A549 (cell line): Measurements from ENCODE around the gene HK1. TPM values are rescaled to one million over a fixed set of nuclear protein-coding genes. Genes with fewer than 3 reads are reported as not detected.

Source experiments
- ATAC-seq, 2 experiments: fragments of 200-7000 bp in 1 of 2; fragments of >200 bp in 1 of 2; cut with Nextera tagmentation in 1 of 2; cut with Tn5 transposase in 1 of 2; 3 replicates each; pipeline versions ENCODE4 v1.8.0 to v1.9.1; 2018 to 2020; ENCODE audit warnings: mild to moderate bottlenecking in 1 of 2, moderate library complexity in 1 of 2
- CTCF ChIA-PET: fragments of 300-600 bp; sonication (Branson Sonifier 250); formaldehyde crosslinking; extraction: SDS; loops from one replicate; lab custom pipeline; 2021; ENCODE audit warnings: antibody characterized with exemption, inconsistent platforms; lab: Yijun Ruan, JAX
- POLR2A ChIA-PET: fragments of 350-600 bp; formaldehyde crosslinking; extraction: SDS; loops from one replicate; lab custom pipeline; 2021; ENCODE audit warnings: antibody characterized with exemption, inconsistent platforms; lab: Yijun Ruan, JAX
- DNase-seq, 2 experiments: peaks; one replicate each; pipeline versions ENCODE4 v3.0.0 to v3.0.0-alpha.2; 2011 to 2016; ENCODE audit warnings: low read depth in 1 of 2, low spot score in 1 of 2
- FAIRE-seq: peaks from 2 replicates; lab custom pipeline; 2011; peaks lifted over from hg19 to GRCh38; lab: Jason Lieb, UNC
- H3K27ac ChIP-seq, 2 experiments: fragments of >200 bp; sonication (Bioruptor Twin); formaldehyde crosslinking; 3 replicates each; pipeline ENCODE4 v1.5.1; 2016 to 2017
- H3K4me1 ChIP-seq: fragments of >200 bp; sonication (Bioruptor Twin); formaldehyde crosslinking; 3 replicates; pipeline ENCODE4 v1.6.1; 2016
- H3K4me2 ChIP-seq: fragments of >200 bp; sonication (Bioruptor Twin); formaldehyde crosslinking; 3 replicates; pipeline ENCODE4 v1.6.1; 2016
- H3K4me3 ChIP-seq: fragments of >200 bp; sonication (Bioruptor Twin); formaldehyde crosslinking; 3 replicates; pipeline ENCODE4 v1.5.1; 2016
- H3K9me3 ChIP-seq: fragments of >200 bp; sonication (Bioruptor Twin); formaldehyde crosslinking; 3 replicates; pipeline ENCODE4 v1.6.1; 2016
- ATOH8 ChIP-seq: fragments of 250-450 bp; sonication (Bioruptor Pico); IDR thresholded peaks from 2 replicates; pipeline ENCODE4 v1.5.0; 2020; ENCODE audit warnings: low read depth, mild to moderate bottlenecking, moderate library complexity
- CEBPB ChIP-seq, 2 experiments: fragments of >200 bp in 1 of 2; sonication (Bioruptor Twin) in 1 of 2; formaldehyde crosslinking in 1 of 2; IDR thresholded peaks; 2 replicates each; pipeline ENCODE4 v1.6.1; 2012 to 2016
- CHD2 ChIP-seq: fragments of 150-350 bp; IDR thresholded peaks from 2 replicates; pipeline ENCODE4 v1.6.1; 2014; ENCODE audit warnings: low read length; ENCODE audit not compliant: partially characterized antibody
- EHF ChIP-seq: fragments of 250-450 bp; sonication (Bioruptor Pico); IDR thresholded peaks from 2 replicates; pipeline ENCODE4 v1.5.0; 2020; ENCODE audit warnings: mild to moderate bottlenecking
- FOSL2 ChIP-seq, 2 experiments: fragments of 450-650 bp in 1 of 2; fragments of >200 bp in 1 of 2; sonication (Bioruptor Twin) in 1 of 2; formaldehyde crosslinking; IDR thresholded peaks; 2 replicates each; pipeline versions ENCODE4 v1.5.0 to v1.6.1; 2016 to 2020; ENCODE audit warnings: mild to moderate bottlenecking in 1 of 2, moderate library complexity in 1 of 2
- GATA3 ChIP-seq: IDR thresholded peaks from 2 replicates; pipeline ENCODE4 v1.6.1; 2012; ENCODE audit warnings: borderline replicate concordance
- HES2 ChIP-seq: fragments of >200 bp; sonication (Bioruptor Twin); formaldehyde crosslinking; IDR thresholded peaks from 2 replicates; pipeline ENCODE4 v1.6.1; 2016
- HOXB13 ChIP-seq: fragments of 250-450 bp; sonication (Bioruptor Pico); IDR thresholded peaks from 2 replicates; pipeline ENCODE4 v1.5.0; 2020; ENCODE audit warnings: low read depth, mild to moderate bottlenecking, moderate library complexity
- HOXB5 ChIP-seq: fragments of 250-450 bp; sonication (Bioruptor Pico); IDR thresholded peaks from 2 replicates; pipeline ENCODE4 v1.5.0; 2020; ENCODE audit warnings: mild to moderate bottlenecking, moderate library complexity
- JUNB ChIP-seq: fragments of >200 bp; sonication (Bioruptor Twin); formaldehyde crosslinking; IDR thresholded peaks from 2 replicates; pipeline ENCODE4 v1.6.1; 2016
- KDM1A ChIP-seq: fragments of 200-600 bp; sonication (generic); IDR thresholded peaks from 2 replicates; pipeline ENCODE4 v1.6.1; 2016; ENCODE audit warnings: low read depth, mild to moderate bottlenecking
- MYC ChIP-seq: IDR thresholded peaks from 2 replicates; pipeline ENCODE4 v1.6.1; 2012; ENCODE audit warnings: mild to moderate bottlenecking, inconsistent platforms, low read length, improper control_type of control experiment, borderline replicate concordance
- NFE2L2 ChIP-seq: fragments of 150-350 bp; conservative IDR thresholded peaks from 2 replicates; pipeline ENCODE4 v1.6.1; 2014; ENCODE audit warnings: low read length
- NPAS2 ChIP-seq: fragments of 250-450 bp; sonication (Bioruptor Pico); IDR thresholded peaks from 2 replicates; pipeline ENCODE4 v1.8.0; 2022; ENCODE audit warnings: mild to moderate bottlenecking, moderate library complexity, borderline replicate concordance
- PBX3 ChIP-seq: IDR thresholded peaks from 2 replicates; pipeline ENCODE4 v1.6.1; 2012
- POLR2AphosphoS2 ChIP-seq: conservative IDR thresholded peaks from 2 replicates; pipeline ENCODE4 v1.6.1; 2012; ENCODE audit warnings: low read length, improper control_type of control experiment, inconsistent platforms
- RARB ChIP-seq: fragments of 250-450 bp; sonication (Bioruptor Pico); IDR thresholded peaks from 2 replicates; pipeline ENCODE4 v1.8.0; 2021; ENCODE audit warnings: mild to moderate bottlenecking, moderate library complexity
- RCOR1 ChIP-seq: fragments of 150-350 bp; IDR thresholded peaks from 2 replicates; pipeline ENCODE4 v1.6.1; 2014; ENCODE audit warnings: antibody characterized with exemption, low read length, low read depth
- SMC3 ChIP-seq: fragments of >200 bp; sonication (Bioruptor Twin); formaldehyde crosslinking; IDR thresholded peaks from 3 replicates; pipeline ENCODE4 v1.6.1; 2018; ENCODE audit warnings: inconsistent platforms
- USF2 ChIP-seq: fragments of 450-650 bp; IDR thresholded peaks from 2 replicates; pipeline ENCODE4 v1.6.1; 2014; ENCODE audit warnings: antibody characterized with exemption
- ZFP36 ChIP-seq: fragments of 450-650 bp; IDR thresholded peaks from 2 replicates; pipeline ENCODE4 v1.6.1; 2014; ENCODE audit warnings: borderline replicate concordance; ENCODE audit not compliant: partially characterized antibody
- ZNF302 ChIP-seq: fragments of 250-450 bp; sonication (Bioruptor Pico); IDR thresholded peaks from 2 replicates; pipeline ENCODE4 v1.9.0; 2021; ENCODE audit warnings: inconsistent platforms, mild to moderate bottlenecking, moderate library complexity
- ZSCAN20 ChIP-seq: fragments of 250-450 bp; sonication (Bioruptor Pico); IDR thresholded peaks from 2 replicates; pipeline ENCODE4 v1.8.0; 2022; ENCODE audit warnings: mild to moderate bottlenecking, moderate library complexity
- WGBS: methylation state at CpG from one replicate; pipeline ENCODE4 v1.1.6; 2017; ENCODE audit errors: missing lambda C conversion rate; 5-methylcytosine and 5-hydroxymethylcytosine counted together
- polyA plus RNA-seq, 4 experiments: library from polyadenylated mRNA; depleted of rRNA in 3 of 4; stranded (reverse); fragments of >200 nt; fragmentation: RNase III in 1 of 4; extraction: RNeasy Plus Mini Kit Qiagen cat#74134 plus additional on column Dnase treatment in 1 of 4; gene quantifications; 2 replicates in 3 of 4; 3 replicates in 1 of 4; pipeline ENCODE4 v1.2.3, GENCODE V29; 2011 to 2017
- TF ChIP-seq, protein P1 (sequence below): fragments of 150-350 bp; IDR thresholded peaks from 2 replicates; pipeline ENCODE4 v1.6.1; 2014; ENCODE audit warnings: low read depth, mild to moderate bottlenecking, low read length
- TF ChIP-seq, protein P2 (sequence below): fragments of >200 bp; sonication (Bioruptor Twin); formaldehyde crosslinking; IDR thresholded peaks from 3 replicates; pipeline ENCODE4 v1.5.1; 2016

Gene HK1
- polyA plus RNA-seq, 2 of the 4 experiments (the other 2 are of a cell fraction): 17.3 to 58.9 TPM

- no peaks in the 10 kb centered on the region for H3K9me3 ChIP-seq
- H3K4me2 ChIP-seq: no peak overlapping the region
- ATAC-seq: no peak
- no peak for FAIRE-seq
- CTCF ChIA-PET: interaction anchor here (2.0 kb wide), 1 partner anchor 10 kb away, joined by 6 read pairs; no protein-coding TSS in a partner anchor
- no peak overlapping the region for H3K4me3 ChIP-seq
- POLR2A ChIA-PET: no interaction called here
- WGBS: 92% methylated on average over 16 of the region's 16 CpGs
- H3K4me1 ChIP-seq: peaks cover 18% of the 10 kb centered on the region
- no peak overlapping the region for H3K27ac ChIP-seq
- TF ChIP-seq ZNF302 (CRISPR knock-in tag) (no peak), CEBPB (IDR thresholded peaks at IDR 0.05) (no peak), KDM1A (no peak), JUNB (no peak)
- DNase-seq: no peak
These were observed 101.5 kb downstream of the HK1 start for GRCh38 chr10:69379800-69380199.

GRCh38 chr10:69382382-69383117 lies 104.3 kb downstream of the HK1 start:
- FAIRE-seq (no peak), DNase-seq (peak in 1 of 2 experiments; percentile 27), ATAC-seq (peak; percentile 45 to 60; a peak in 4 of 6 replicates)
- peak overlapping the region; percentile 26; the same call in 1 of the 3 replicates for H3K4me2 ChIP-seq
- WGBS: 87% methylated on average over 26 of the region's 26 CpGs
- no peak overlapping the region for H3K4me3 ChIP-seq
- no peak for TF ChIP-seq FOSL2 (IDR thresholded peaks at IDR 0.05)
- TF ChIP-seq FOSL2 (CRISPR knock-in tag; IDR thresholded peaks at IDR 0.05): no peak
- TF ChIP-seq HOXB13 (CRISPR knock-in tag): no peak
- no peak for TF ChIP-seq GATA3
- TF ChIP-seq POLR2AphosphoS2: no peak
- TF ChIP-seq ATOH8 (CRISPR knock-in tag): no peak
- no peak for TF ChIP-seq ZSCAN20 (CRISPR knock-in tag)
- no peak for TF ChIP-seq NPAS2 (CRISPR knock-in tag)
- no peak for TF ChIP-seq RARB (CRISPR knock-in tag)
- TF ChIP-seq RCOR1: no peak
- no peak for TF ChIP-seq MYC
- no peak for TF ChIP-seq HES2
- TF ChIP-seq NFE2L2: no peak
- TF ChIP-seq, protein P1, sequence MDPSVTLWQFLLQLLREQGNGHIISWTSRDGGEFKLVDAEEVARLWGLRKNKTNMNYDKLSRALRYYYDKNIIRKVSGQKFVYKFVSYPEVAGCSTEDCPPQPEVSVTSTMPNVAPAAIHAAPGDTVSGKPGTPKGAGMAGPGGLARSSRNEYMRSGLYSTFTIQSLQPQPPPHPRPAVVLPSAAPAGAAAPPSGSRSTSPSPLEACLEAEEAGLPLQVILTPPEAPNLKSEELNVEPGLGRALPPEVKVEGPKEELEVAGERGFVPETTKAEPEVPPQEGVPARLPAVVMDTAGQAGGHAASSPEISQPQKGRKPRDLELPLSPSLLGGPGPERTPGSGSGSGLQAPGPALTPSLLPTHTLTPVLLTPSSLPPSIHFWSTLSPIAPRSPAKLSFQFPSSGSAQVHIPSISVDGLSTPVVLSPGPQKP: no peak
- no peak for TF ChIP-seq EHF (CRISPR knock-in tag)
- TF ChIP-seq HOXB5 (CRISPR knock-in tag): no peak
- no peaks in the 10 kb centered on the region for H3K9me3 ChIP-seq
- ChIA-PET POLR2A (interaction anchor here (1.1 kb wide), 1 partner anchor 65 kb away, joined by 3 read pairs; no protein-coding TSS in a partner anchor), CTCF (interaction anchor here (0.6 to 2.8 kb wide), 19 partner anchors 10 to 150 kb away, joined by 3 to 15 read pairs (median 5); no protein-coding TSS in a partner anchor)
- peaks cover 29% of the 10 kb centered on the region for H3K4me1 ChIP-seq
- H3K27ac ChIP-seq: peak overlapping the region in 1 of 2 experiments; percentile 57; a peak in 3 of 6 replicates

DNA sequence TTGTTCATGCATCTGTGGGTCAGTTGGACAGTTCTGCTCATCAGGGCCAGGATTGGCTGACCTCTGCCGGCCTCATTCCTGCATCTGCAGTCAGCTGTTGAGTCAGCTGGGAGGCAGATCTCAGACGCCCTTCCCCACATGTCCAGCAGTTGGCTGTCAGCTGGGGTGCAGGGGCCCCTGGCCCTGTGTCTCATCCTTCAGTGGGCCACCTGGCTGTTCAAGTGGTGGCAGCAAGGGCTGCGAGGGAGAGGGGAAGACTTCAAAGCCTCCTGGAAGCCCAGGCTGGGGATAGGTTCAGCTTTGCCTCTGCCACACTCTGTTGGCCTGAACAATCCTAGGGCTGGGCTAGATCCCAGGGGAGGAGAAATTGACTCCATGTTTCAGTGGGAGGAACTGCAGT lies 105.3 kb downstream of the HK1 start:
- ChIA-PET POLR2A (interaction anchor here (1.1 kb wide), 1 partner anchor 66 kb away, joined by 3 read pairs; no protein-coding TSS in a partner anchor), CTCF (interaction anchor here (0.8 to 2.8 kb wide), 17 partner anchors 9 to 255 kb away, joined by 3 to 15 read pairs (median 5); no protein-coding TSS in a partner anchor)
- H3K4me3 ChIP-seq: no peak overlapping the region
- DNase-seq: peak in 1 of 2 experiments; percentile 35
- FAIRE-seq: no peak
- no peak overlapping the region for H3K4me2 ChIP-seq
- ATAC-seq: peak; percentile 85; a peak in 5 of 6 replicates
- H3K4me1 ChIP-seq: peaks cover 29% of the 10 kb centered on the region
- H3K27ac ChIP-seq: peak overlapping the region in 1 of 2 experiments; percentile 57; a peak in 3 of 6 replicates
- 46% methylated on average over 2 of the region's 3 CpGs for WGBS
- no peaks in the 10 kb centered on the region for H3K9me3 ChIP-seq
- TF ChIP-seq FOSL2 (IDR thresholded peaks at IDR 0.05) (no peak), FOSL2 (CRISPR knock-in tag; IDR thresholded peaks at IDR 0.05) (0 out of 2 replicates have a peak, but pooled peaks have one; percentile 5), SMC3 (peak; percentile 29; the same call in 1 of the 3 replicates), CEBPB (IDR thresholded peaks at IDR 0.05) (no peak), ZFP36 (no peak), USF2 (no peak), RARB (CRISPR knock-in tag) (no peak), CHD2 (no peak), PBX3 (peak; percentile 76)
- TF ChIP-seq, protein P2, sequence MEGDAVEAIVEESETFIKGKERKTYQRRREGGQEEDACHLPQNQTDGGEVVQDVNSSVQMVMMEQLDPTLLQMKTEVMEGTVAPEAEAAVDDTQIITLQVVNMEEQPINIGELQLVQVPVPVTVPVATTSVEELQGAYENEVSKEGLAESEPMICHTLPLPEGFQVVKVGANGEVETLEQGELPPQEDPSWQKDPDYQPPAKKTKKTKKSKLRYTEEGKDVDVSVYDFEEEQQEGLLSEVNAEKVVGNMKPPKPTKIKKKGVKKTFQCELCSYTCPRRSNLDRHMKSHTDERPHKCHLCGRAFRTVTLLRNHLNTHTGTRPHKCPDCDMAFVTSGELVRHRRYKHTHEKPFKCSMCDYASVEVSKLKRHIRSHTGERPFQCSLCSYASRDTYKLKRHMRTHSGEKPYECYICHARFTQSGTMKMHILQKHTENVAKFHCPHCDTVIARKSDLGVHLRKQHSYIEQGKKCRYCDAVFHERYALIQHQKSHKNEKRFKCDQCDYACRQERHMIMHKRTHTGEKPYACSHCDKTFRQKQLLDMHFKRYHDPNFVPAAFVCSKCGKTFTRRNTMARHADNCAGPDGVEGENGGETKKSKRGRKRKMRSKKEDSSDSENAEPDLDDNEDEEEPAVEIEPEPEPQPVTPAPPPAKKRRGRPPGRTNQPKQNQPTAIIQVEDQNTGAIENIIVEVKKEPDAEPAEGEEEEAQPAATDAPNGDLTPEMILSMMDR: peak; percentile 20; the same call in 1 of the 3 replicates
